HG03469 (cell line): Measurements from ENCODE around the gene ANK3.
A peak's percentile ranks its signal among the peaks of the same experiment; 100 is the strongest.

Experiments used
- ATAC-seq: cut with Tn5 transposase; IDR thresholded peaks from one replicate; pipeline ENCODE4 v1.9.1; 2021; ENCODE audit warnings: mild to moderate bottlenecking, moderate library complexity, moderate number of reproducible peaks; ENCODE audit not compliant: unreplicated experiment

The ANK3 gene

GRCh38 chr10:60144099-60144498, 245.6 kb downstream of the ANK3 start:
- ATAC-seq: no peak

- ATAC-seq: no peak
These were observed 246.9 kb downstream of the ANK3 start for GRCh38 chr10:60142736-60143135.

- ATAC-seq: no peak
These were observed 247.6 kb downstream of the ANK3 start for GRCh38 chr10:60141896-60142559.

GRCh38 chr10:60140651-60141632, 248.7 kb downstream of the ANK3 start:
- no peak for ATAC-seq

GRCh38 chr10:60139798-60140566, 249.7 kb downstream of the ANK3 start:
- no peak for ATAC-seq

DNA sequence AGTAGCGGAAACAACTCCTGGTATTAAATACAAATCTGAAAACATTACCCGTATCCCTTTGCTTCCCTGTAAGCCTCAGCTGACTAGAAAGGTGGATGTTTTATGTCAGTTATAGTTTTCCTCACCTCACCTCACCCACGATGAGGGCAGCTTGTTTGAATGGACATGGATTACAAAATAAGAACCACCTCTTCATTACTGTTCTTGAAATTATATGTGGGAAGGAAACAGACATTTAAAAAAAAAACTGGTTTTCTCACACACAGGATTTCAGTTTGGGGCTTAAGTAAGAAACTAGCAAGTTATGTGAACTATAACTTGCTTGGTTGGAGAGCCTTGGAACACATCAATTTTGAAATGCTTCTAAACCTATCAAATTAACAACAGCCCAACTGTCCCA, 250.4 kb downstream of the ANK3 start:
- no peak for ATAC-seq

DNA sequence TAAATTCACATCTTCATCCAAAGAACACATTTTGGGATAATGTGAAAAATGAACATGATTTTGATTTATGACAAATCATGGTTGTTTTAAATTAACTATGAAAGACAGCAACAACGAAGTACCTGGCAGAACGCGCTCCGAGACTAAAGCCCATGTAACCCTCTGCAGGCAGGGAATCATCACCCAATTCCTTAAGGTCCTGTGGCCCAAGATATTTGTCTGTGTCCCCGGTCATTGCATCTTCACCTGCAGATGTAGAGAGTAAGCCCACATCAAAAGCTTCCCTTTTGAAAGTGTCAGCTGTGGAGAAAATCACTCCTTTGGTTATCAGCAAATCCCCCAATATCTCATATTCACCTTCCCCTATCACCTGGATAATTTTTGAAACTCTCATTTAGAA, 250.8 kb downstream of the ANK3 start:
- no peak for ATAC-seq

DNA sequence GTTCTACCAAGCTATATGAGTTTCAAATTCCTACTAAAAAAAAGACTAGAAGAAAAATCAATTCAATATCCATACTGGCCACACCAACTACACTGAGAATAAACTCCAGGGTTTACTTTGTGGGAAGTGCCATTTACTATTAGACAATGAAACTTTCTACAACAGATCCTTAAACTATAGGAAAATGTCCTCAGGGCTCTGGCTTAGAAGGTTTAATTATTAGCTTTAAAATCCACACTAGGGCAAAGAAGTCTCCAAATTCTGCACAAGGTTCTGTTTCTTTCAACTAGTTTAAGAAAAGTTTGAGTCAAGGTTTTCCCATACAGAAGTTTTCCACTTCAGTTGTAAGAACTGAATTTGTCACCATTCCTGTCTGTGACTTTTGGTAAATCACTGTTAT, 251.6 kb downstream of the ANK3 start:
- ATAC-seq: no peak

GRCh38 chr10:60137292-60137992, 252.2 kb downstream of the ANK3 start:
- no peak for ATAC-seq

DNA sequence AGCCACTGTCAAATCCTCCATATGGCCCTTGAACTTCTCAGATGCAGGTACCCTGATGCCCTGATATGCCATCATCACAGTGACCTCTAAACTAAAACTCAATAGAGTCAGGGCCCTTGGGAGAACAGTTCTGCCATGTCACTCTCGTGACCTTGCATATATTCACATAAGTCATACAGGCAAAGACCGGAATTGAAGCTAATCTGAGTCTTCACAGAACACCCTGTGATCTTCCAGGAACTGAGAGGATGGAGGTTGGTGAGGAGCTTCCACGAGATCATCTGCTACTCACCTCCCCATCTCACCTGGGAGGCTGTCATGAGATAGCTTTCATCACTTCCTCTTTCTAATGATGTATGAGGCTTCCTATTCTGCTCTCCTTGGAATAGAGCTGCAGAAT, 254.7 kb downstream of the ANK3 start:
- peak; percentile 43 for ATAC-seq

GRCh38 chr10:60134548-60134947, 255.1 kb downstream of the ANK3 start:
- ATAC-seq: no peak

DNA sequence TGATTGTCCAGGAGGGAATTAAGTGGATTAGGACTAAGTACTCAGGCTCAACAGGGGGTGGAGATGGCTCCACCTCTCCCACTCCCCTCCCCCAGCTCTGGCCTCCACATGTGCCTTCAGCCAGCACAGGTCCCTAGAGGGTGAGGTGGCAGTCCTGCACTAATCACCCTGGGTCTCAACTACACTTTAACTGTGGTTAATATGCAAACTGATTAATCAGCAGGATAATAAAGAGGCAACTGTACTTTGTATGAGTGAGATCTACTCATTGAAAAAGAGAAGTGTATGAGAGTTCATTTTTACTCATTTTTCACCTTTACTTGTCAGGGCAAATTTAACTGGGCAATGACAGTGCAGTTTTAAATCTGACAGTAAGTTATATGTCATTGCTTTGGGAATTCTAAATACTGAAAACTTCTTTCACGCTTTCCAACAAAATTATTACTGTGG, 259.5 kb downstream of the ANK3 start:
- no peak for ATAC-seq

GRCh38 chr10:60125895-60126294, 263.8 kb downstream of the ANK3 start:
- no peak for ATAC-seq

GRCh38 chr10:60124536-60124935, 265.1 kb downstream of the ANK3 start:
- no peak for ATAC-seq

- ATAC-seq: no peak
These were observed 266.0 kb downstream of the ANK3 start for GRCh38 chr10:60123668-60124067.

DNA sequence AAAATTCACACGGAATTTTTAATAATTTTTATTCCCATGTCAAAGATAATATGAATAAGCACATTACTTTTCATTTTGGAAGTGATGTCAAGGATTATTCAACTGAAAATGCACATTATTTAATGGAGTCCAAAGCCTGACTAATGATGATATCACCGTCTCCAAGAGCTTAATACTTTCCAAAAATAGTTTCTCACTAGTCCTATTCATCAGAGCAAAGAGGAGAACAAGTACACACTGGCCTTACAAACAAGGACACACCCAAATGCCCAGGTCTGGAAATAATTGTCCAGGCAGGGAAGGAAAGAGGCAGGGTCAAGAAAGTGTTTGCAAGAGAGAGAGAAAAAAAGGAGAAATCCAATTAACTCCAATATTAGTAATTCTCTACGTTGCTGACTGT, 266.5 kb downstream of the ANK3 start:
- no peak for ATAC-seq

DNA sequence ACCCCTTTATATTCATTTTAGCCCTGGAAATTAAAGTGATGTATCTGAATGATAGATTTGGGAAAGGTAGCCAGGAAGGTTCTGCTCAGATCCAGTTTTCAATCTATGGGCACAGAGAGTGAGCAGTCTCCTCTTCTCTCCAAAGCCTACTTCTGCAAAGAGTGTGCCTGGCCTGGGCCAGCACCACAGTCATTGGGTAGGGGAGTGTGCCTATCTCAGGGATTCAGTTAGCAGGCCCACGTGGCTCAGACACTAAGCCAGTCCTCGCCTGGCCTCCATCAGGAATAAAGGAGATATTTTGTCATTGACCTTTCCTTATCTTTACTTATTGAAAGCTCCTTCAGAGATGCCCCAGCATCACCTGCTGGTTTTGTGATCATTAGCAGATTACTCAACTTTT, 267.5 kb downstream of the ANK3 start:
- no peak for ATAC-seq

DNA sequence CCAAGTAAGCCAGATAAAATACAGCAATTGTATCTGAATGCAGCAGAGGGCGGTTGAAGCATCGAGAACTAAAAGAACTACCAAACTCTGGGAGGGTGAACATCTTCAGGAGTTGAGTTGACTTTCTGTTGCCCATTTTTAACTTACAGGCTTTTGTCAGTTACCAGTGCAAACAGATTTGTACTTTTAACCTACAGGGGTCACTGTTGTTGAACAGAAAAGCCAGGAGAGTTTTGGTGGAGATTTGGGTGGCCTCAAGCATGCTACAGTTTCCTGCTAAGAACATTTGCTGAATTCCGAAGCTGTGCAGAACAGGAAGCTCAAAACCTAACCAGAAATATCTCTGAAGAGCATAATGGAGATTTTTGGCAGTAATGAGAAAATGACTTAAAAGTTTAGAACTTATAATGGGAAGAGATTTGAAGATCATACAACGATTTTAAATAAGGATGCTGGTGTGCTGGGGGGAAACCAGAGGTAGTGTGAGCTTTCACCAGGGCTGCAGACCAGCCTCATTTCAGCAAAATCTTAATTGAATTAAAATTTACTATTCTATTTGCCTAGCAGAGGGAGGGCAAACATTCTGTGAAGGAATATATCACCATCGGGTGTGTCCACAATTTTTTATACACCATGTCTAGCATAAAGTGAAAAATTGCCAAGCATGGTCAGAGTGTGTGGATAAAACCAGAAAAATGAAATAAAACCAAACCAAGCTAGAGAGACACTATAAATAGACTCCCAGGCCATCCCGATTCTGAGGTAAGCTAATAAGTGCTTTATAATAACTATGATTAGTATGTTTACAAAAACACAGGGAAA, 274.7 kb downstream of the ANK3 start:
- ATAC-seq: peak; percentile 91

GRCh38 chr10:60110739-60111138, 278.9 kb downstream of the ANK3 start:
- ATAC-seq: no peak
